ENCODE results near the gene SSR1.

Gene SSR1

GRCh38 chr6:7242835-7243178, 70.2 kb downstream of the SSR1 start:
- no peak overlapping the region for H3K4me3 ChIP-seq (replicated peaks; ENCODE audit: low read depth, low read length)
- no peak for DNase-seq (ENCODE audit: extremely low read depth, low read depth)
- TF ChIP-seq CTCF (IDR thresholded peaks at IDR 0.05; ENCODE audit: low read depth, low read length, missing control alignments), result no peak

GRCh38 chr6:7241709-7242645, 71.0 kb downstream of the SSR1 start:
- no peak for DNase-seq (ENCODE audit: extremely low read depth, low read depth)
- H3K4me3 ChIP-seq (replicated peaks; ENCODE audit: low read depth, low read length), result no peak overlapping the region
- no peak for TF ChIP-seq CTCF (IDR thresholded peaks at IDR 0.05; ENCODE audit: low read depth, low read length, missing control alignments)

- DNase-seq (ENCODE audit: extremely low read depth, low read depth), result no peak
- H3K4me3 ChIP-seq (replicated peaks; ENCODE audit: low read depth, low read length), result no peak overlapping the region
- no peak for TF ChIP-seq CTCF (IDR thresholded peaks at IDR 0.05; ENCODE audit: low read depth, low read length, missing control alignments)
Observed at GRCh38 chr6:7241160-7241559, 71.8 kb downstream of the SSR1 start.

GRCh38 chr6:7240351-7240750, 72.6 kb downstream of the SSR1 start:
- no peak for TF ChIP-seq CTCF (IDR thresholded peaks at IDR 0.05; ENCODE audit: low read depth, low read length, missing control alignments)
- DNase-seq (ENCODE audit: extremely low read depth, low read depth), result no peak
- H3K4me3 ChIP-seq (replicated peaks; ENCODE audit: low read depth, low read length), result no peak overlapping the region

- no peak for TF ChIP-seq CTCF (IDR thresholded peaks at IDR 0.05; ENCODE audit: low read depth, low read length, missing control alignments)
- DNase-seq (ENCODE audit: extremely low read depth, low read depth), result no peak
- H3K4me3 ChIP-seq (replicated peaks; ENCODE audit: low read depth, low read length), result no peak overlapping the region
Observed at GRCh38 chr6:7239590-7239948, 73.4 kb downstream of the SSR1 start.

- peak; percentile 74 for TF ChIP-seq CTCF (IDR thresholded peaks at IDR 0.05; ENCODE audit: low read depth, low read length, missing control alignments)
- DNase-seq (ENCODE audit: extremely low read depth, low read depth), result peak; percentile 46
- H3K4me3 ChIP-seq (replicated peaks; ENCODE audit: low read depth, low read length), result no peak overlapping the region
Observed at GRCh38 chr6:7238900-7239589, 74.0 kb downstream of the SSR1 start.

All from HFF-Myc (cell line).